Tibial artery (tissue), 4 donors: ENCODE results near the gene ZFAND2A.
"Not testable (repeated sequence)": the region's sequence is repeated elsewhere in the genome, so short reads cannot be mapped to it uniquely, and the experiment has no call there.

Experiments
- DNase-seq, 2 donors: peaks; one replicate each; pipeline ENCODE4 v3.0.0-alpha.2; 2019
- H3K27ac ChIP-seq, 2 donors: fragments of 200-600 bp; sonication (generic) in 1 of 2; 1 replicate in 1 of 2; 2 replicates in 1 of 2; pipeline ENCODE4 v1.5.1; 2018 to 2019; ENCODE audit warnings: mild to moderate bottlenecking in 1 of 2
- H3K27me3 ChIP-seq, 2 donors: fragments of 200-600 bp; sonication (generic) in 1 of 2; one replicate each; pipeline versions ENCODE4 v1.5.1 to v1.6.0; 2016 to 2019
- H3K36me3 ChIP-seq, 3 donors: fragments of 200-600 bp; sonication (generic) in 2 of 3; one replicate each; pipeline ENCODE4 v1.5.1; 2016 to 2019; ENCODE audit warnings: mild to moderate bottlenecking in 2 of 3
- H3K4me1 ChIP-seq, 4 donors: fragments of 200-600 bp; sonication (generic) in 2 of 4; 1 replicate in 3 of 4; 2 replicates in 1 of 4; pipeline ENCODE4 v1.5.1; 2016 to 2019
- H3K4me3 ChIP-seq, 2 donors: fragments of 200-600 bp; sonication (generic) in 1 of 2; 1 replicate in 1 of 2; 2 replicates in 1 of 2; pipeline ENCODE4 v1.5.1; 2018 to 2019; ENCODE audit warnings: mild to moderate bottlenecking in 2 of 2
- H3K9me3 ChIP-seq, 3 donors: fragments of 200-600 bp; sonication (generic) in 1 of 3; one replicate each; pipeline ENCODE4 v1.5.1; 2016 to 2019
- CTCF ChIP-seq, 2 experiments: fragments of 200-600 bp in 1 of 2; fragments of 450-650 bp in 1 of 2; IDR thresholded peaks; one replicate each; pipeline ENCODE4 v1.5.1; 2017 to 2019; ENCODE audit warnings: antibody characterized with exemption in 2 of 2, mild to moderate bottlenecking in 1 of 2, moderate library complexity in 1 of 2
- intact Hi-C: fragments of 100-400 bp; cut with DNase I; formaldehyde crosslinking; loops from one replicate; pipeline ENCODE4 v1.15.0; 2023; ENCODE audit warnings: low total_unique reads

ZFAND2A gene

GRCh38 chr7:1172666-1173523, 12.9 kb upstream of the ZFAND2A start:
- peaks cover 0 to 6% of the 10 kb centered on the region in 2 donors for H3K27me3 ChIP-seq
- H3K9me3 ChIP-seq, result no peaks in the 10 kb centered on the region
- intact Hi-C loops, result no loop called here
- H3K27ac ChIP-seq, result no peak overlapping the region
- DNase-seq, result no peak
- no peak for TF ChIP-seq CTCF (IDR thresholded peaks at IDR 0.05)
- H3K4me1 ChIP-seq, result peaks cover 0 to 20% (median 12%) of the 10 kb centered on the region in 4 donors
- H3K36me3 ChIP-seq, result no peaks in the 10 kb centered on the region
- H3K4me3 ChIP-seq, result no peak overlapping the region

GRCh38 chr7:1171516-1171915, 11.5 kb upstream of the ZFAND2A start:
- H3K27me3 ChIP-seq, H3K9me3 ChIP-seq, intact Hi-C loops, H3K36me3 ChIP-seq, H3K4me3 ChIP-seq, DNase-seq, H3K27ac ChIP-seq: not testable (repeated sequence)
- peaks cover 0 to 20% (median 11%) of the 10 kb centered on the region in 4 donors for H3K4me1 ChIP-seq

GRCh38 chr7:1170741-1171501, 10.9 kb upstream of the ZFAND2A start:
- Histone ChIP-seq H3K36me3 (no peaks in the 10 kb centered on the region), H3K4me1 (peaks cover 0 to 14% (median 6%) of the 10 kb centered on the region in 4 donors), H3K27ac (no peak overlapping the region), H3K4me3 (no peak overlapping the region), H3K9me3 (no peaks in the 10 kb centered on the region), H3K27me3 (no peaks in the 10 kb centered on the region)
- TF ChIP-seq CTCF (IDR thresholded peaks at IDR 0.05), result no peak
- no peak for DNase-seq
- intact Hi-C loops, result no loop called here

GRCh38 chr7:1169409-1170368, 9.7 kb upstream of the ZFAND2A start:
- H3K4me1 ChIP-seq, result peaks cover 0 to 12% (median 4%) of the 10 kb centered on the region in 4 donors
- peak; percentile 55 to 66 for TF ChIP-seq CTCF (IDR thresholded peaks at IDR 0.05)
- H3K27me3 ChIP-seq, result no peaks in the 10 kb centered on the region
- H3K4me3 ChIP-seq, result peak overlapping the region; percentile 46 to 47
- intact Hi-C loops, result no loop called here
- DNase-seq, result peak; percentile 82 to 89
- no peak overlapping the region for H3K27ac ChIP-seq
- peaks cover 0 to 12% (median 6%) of the 10 kb centered on the region in 3 donors for H3K36me3 ChIP-seq
- no peaks in the 10 kb centered on the region for H3K9me3 ChIP-seq

GRCh38 chr7:1168422-1168821, 8.4 kb upstream of the ZFAND2A start:
- TF ChIP-seq CTCF (IDR thresholded peaks at IDR 0.05), result no peak
- intact Hi-C loops, result no loop called here
- Histone ChIP-seq H3K27ac (no peak overlapping the region), H3K4me3 (no peak overlapping the region), H3K4me1 (peaks cover 0 to 12% (median 4%) of the 10 kb centered on the region in 4 donors), H3K27me3 (no peaks in the 10 kb centered on the region), H3K36me3 (peaks cover 0 to 24% (median 15%) of the 10 kb centered on the region in 3 donors), H3K9me3 (no peaks in the 10 kb centered on the region)
- DNase-seq, result no peak
